ENCODE measurements around the gene PDS5A.

GRCh38 chr4:39947417-39947816 lies 30.3 kb downstream of the PDS5A start:
- TF ChIP-seq ZSCAN16 (tag by site-specific recombination; IDR thresholded peaks at IDR 0.05) (no peak), ATF2 (tag by site-specific recombination; IDR thresholded peaks at IDR 0.05; ENCODE audit: low read depth) (no peak), ZNF707 (tag by site-specific recombination; IDR thresholded peaks at IDR 0.05) (no peak), ZNF335 (tag by site-specific recombination; conservative IDR thresholded peaks at IDR 0.05) (no peak), ZNF747 (tag by site-specific recombination; IDR thresholded peaks at IDR 0.05) (no peak), BCL6B (tag by site-specific recombination; IDR thresholded peaks at IDR 0.05) (no peak), CTCF (tag by site-specific recombination; IDR thresholded peaks at IDR 0.05) (no peak), ZNF629 (tag by site-specific recombination; IDR thresholded peaks at IDR 0.05) (no peak), REST (tag by site-specific recombination; IDR thresholded peaks at IDR 0.05) (no peak)
